ENCODE measurements around the gene SH3BP2.

GRCh38 chr4:2823301-2823670 lies 30.4 kb downstream of the SH3BP2 start:
- TF ChIP-seq EZH2 (IDR thresholded peaks at IDR 0.05), result no peak
- no peak for TF ChIP-seq POLR2AphosphoS5 (IDR thresholded peaks at IDR 0.05; ENCODE audit: borderline replicate concordance, low read depth, low read length)
